GM12891 (cell line): Measurements from ENCODE around the gene ALKBH5.

Source experiments
- POLR2A ChIP-seq: IDR thresholded peaks from 2 replicates; pipeline ENCODE4 v1.6.1; 2011; ENCODE audit warnings: low read depth, low read length, control low read depth
- POLR2AphosphoS5 ChIP-seq: IDR thresholded peaks from 2 replicates; pipeline ENCODE4 v1.6.1; 2011; ENCODE audit warnings: low read depth, low read length, control low read depth
- POU2F2 ChIP-seq: IDR thresholded peaks from 2 replicates; pipeline ENCODE4 v1.6.1; 2011; ENCODE audit warnings: low read depth, mild to moderate bottlenecking, control low read depth, low read length, moderate library complexity
- SPI1 ChIP-seq: IDR thresholded peaks from 2 replicates; pipeline ENCODE4 v1.6.1; 2011; ENCODE audit warnings: low read depth, low read length, control low read depth
- TAF1 ChIP-seq: IDR thresholded peaks from 2 replicates; pipeline ENCODE4 v1.6.1; 2011; ENCODE audit warnings: low read depth, low read length, control low read depth

DNA sequence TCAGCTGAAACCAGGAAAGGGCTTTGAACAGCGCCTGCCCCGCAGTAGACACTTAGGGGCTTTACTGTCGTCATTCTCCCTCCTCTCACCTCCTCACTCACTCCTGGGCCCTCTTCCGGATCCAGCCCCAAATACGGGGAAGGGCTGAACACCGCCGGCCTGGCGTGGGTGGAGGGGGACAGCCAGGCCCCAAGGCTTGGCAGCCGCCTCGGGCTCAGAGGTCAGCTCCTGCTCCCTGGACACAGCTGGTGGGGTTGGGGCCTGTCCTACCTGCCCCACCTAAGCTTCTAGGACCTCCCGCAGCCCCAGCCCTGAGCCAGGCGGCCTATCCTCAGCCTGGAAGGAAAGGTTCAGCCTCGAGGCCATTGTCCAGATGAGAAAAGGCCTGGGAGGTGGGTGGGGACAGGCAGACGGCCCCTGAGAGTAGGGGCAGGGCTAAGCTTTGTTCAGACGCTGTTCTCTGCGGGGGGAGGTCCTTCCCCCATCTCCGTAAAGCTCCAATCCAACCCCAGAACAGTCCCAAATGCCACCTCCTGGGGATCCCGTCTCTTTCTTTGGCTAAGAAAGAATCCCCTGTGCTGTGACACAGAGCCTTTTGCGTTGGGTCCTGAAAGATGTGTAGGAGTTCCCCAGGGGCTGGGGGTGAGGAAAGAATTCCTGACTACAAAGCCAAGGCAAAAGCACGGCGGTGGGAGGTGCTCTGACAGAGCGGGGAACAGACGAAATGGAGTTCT, 40.9 kb downstream of the ALKBH5 start:
- TF ChIP-seq POLR2A (no peak), POLR2AphosphoS5 (no peak), TAF1 (no peak), SPI1 (no peak), POU2F2 (no peak)
